Panc1 (cell line): Measurements from ENCODE around the gene KAT8. TPM values are rescaled to one million over a fixed set of nuclear protein-coding genes. Genes with fewer than 3 reads are reported as not detected.
A peak's percentile ranks its signal among the peaks of the same experiment; 100 is the strongest.

ENCODE experiments used
- ATAC-seq: fragments of 200-7000 bp; cut with Tn5 transposase; 2 replicates; pipeline ENCODE4 v1.9.1; 2020; ENCODE audit warnings: mild to moderate bottlenecking, moderate library complexity
- BruUV-seq: library from RNA; stranded (reverse); fragments of 400-500 nt; replicated peaks from 2 replicates; lab custom pipeline; 2021; lab: Mats Ljungman, UMichigan
- CTCF ChIA-PET: fragments of 300-600 bp; sonication (Branson Sonifier 250); formaldehyde crosslinking; loops from one replicate; lab custom pipeline; 2022; ENCODE audit warnings: antibody characterized with exemption; lab: Charles Lee
- POLR2A ChIA-PET: fragments of 300-600 bp; sonication (Branson Sonifier 250); formaldehyde crosslinking; loops from one replicate; lab custom pipeline; 2022; ENCODE audit warnings: antibody characterized with exemption; lab: Charles Lee
- DNase-seq: peaks from one replicate; pipeline ENCODE4 v3.0.0-alpha.2; 2010; ENCODE audit warnings: low read depth, low spot score
- H3K27ac ChIP-seq: 2 replicates; pipeline ENCODE4 v1.5.1; 2011; ENCODE audit warnings: mild to moderate bottlenecking, low read length, inconsistent platforms
- H3K27me3 ChIP-seq: fragments of 200-500 bp; sonication (Bioruptor generic); 2 replicates; pipeline ENCODE4 v1.6.0; 2014; ENCODE audit warnings: low read length, inconsistent platforms; ENCODE audit not compliant: control insufficient read depth, insufficient read depth
- H3K36me3 ChIP-seq: fragments of 200-500 bp; sonication (Bioruptor generic); 2 replicates; pipeline ENCODE4 v1.5.1; 2014; ENCODE audit warnings: inconsistent platforms, mild to moderate bottlenecking, low read length, moderate library complexity; ENCODE audit not compliant: control insufficient read depth, insufficient read depth
- H3K4me1 ChIP-seq: 2 replicates; pipeline ENCODE4 v1.5.1; 2011; ENCODE audit warnings: inconsistent platforms, mild to moderate bottlenecking, low read length, moderate library complexity; ENCODE audit not compliant: control insufficient read depth, insufficient read depth
- H3K4me3 ChIP-seq, 2 experiments: 2 replicates each; pipeline ENCODE4 v1.5.1; 2011 to 2012; ENCODE audit warnings: low read depth in 2 of 2, low read length in 2 of 2, mild to moderate bottlenecking in 2 of 2, inconsistent platforms in 1 of 2, moderate library complexity in 1 of 2
- H3K9me3 ChIP-seq: fragments of 200-500 bp; sonication (Bioruptor generic); 2 replicates; pipeline ENCODE4 v1.5.1; 2014; ENCODE audit warnings: low read depth, mild to moderate bottlenecking, inconsistent platforms, low read length, moderate library complexity; ENCODE audit not compliant: control insufficient read depth, insufficient read depth
- POLR2AphosphoS5 ChIP-seq: IDR thresholded peaks from 2 replicates; pipeline ENCODE4 v1.6.1; 2012; ENCODE audit warnings: mild to moderate bottlenecking, low read depth, low read length, moderate library complexity
- SIN3A ChIP-seq: IDR thresholded peaks from 2 replicates; pipeline ENCODE4 v1.6.1; 2012; ENCODE audit warnings: low read depth, mild to moderate bottlenecking, low read length, moderate library complexity, borderline replicate concordance; ENCODE audit not compliant: insufficient read depth
- TCF7L2 ChIP-seq: IDR thresholded peaks from 2 replicates; pipeline ENCODE4 v1.6.1; 2011; ENCODE audit warnings: mild to moderate bottlenecking, low read depth, low read length, inconsistent platforms
- in situ Hi-C: cut with HindIII; loops from 2 replicates; pipeline ENCODE4 v1.10.0; 2016; ENCODE audit warnings: low sequenced_read_pairs, low pct_unique_long_range_greater_than_20kb
- intact Hi-C: fragments of 100-400 bp; cut with micrococcal nuclease; formaldehyde crosslinking; loops from one replicate; pipeline ENCODE4 v1.10.0; 2022; ENCODE audit not compliant: unreplicated experiment
- total RNA-seq: library from RNA; stranded (reverse); gene quantifications from one replicate; pipeline ENCODE4 v1.2.1, GENCODE V29; 2021; ENCODE audit not compliant: unreplicated experiment
- TF ChIP-seq, protein P1 (sequence below): fragments of 450-650 bp; IDR thresholded peaks from 2 replicates; pipeline ENCODE4 v1.5.1; 2017; ENCODE audit warnings: mild to moderate bottlenecking
- TF ChIP-seq, protein P2 (sequence below), 2 experiments: IDR thresholded peaks; 2 replicates each; pipeline ENCODE4 v1.6.1; 2011 to 2012; ENCODE audit warnings: low read depth in 2 of 2, control low read depth in 1 of 2, low read length in 1 of 2, mild to moderate bottlenecking in 1 of 2, moderate library complexity in 1 of 2; ENCODE audit not compliant: insufficient read depth in 1 of 2

Gene KAT8
- total RNA-seq, 1 experiment from 2014 or later = 48.3 TPM

DNA sequence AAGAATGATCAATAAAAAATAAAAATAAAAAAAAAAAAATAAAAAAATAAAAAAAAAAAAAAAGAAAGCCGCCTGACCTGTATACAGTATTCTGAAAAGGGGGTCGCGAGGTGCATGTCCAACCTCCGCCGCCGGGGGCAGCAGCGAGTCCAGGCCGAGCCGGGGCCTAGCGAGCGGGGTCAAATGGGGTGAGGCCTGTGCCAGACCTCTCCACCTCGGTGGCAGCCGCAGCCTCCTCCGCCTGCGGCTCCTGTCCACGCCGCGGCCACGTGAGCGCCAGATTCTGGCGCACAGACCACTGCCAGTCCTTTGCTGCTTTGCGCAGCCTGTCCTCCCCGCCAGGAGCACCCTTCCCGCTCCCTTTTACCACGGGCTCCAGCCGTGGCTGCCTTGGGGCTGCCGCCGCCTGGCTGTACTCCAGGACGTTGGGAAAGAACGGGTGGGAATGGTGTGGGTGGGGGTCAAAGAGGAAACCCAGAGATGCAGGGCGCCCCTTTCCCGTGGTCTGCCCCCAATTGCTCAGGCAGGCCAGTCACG is 11.7 kb upstream of the KAT8 start:
- Histone ChIP-seq H3K4me1 (peaks cover 9% of the 10 kb centered on the region; the same call in 1 of the 2 replicates), H3K27me3 (no peaks in the 10 kb centered on the region), H3K9me3 (no peaks in the 10 kb centered on the region), H3K4me3 (peak overlapping the region in 1 of 2 experiments; percentile 38; a peak in 2 of 4 replicates), H3K36me3 (no peaks in the 10 kb centered on the region; the same call in 1 of the 2 replicates), H3K27ac (peak overlapping the region; percentile 69)
- intact Hi-C loops = no loop called here
- no peak for DNase-seq
- ATAC-seq = peak; percentile 80
- no TSS peak for BruUV-seq
- TF ChIP-seq, protein P1, sequence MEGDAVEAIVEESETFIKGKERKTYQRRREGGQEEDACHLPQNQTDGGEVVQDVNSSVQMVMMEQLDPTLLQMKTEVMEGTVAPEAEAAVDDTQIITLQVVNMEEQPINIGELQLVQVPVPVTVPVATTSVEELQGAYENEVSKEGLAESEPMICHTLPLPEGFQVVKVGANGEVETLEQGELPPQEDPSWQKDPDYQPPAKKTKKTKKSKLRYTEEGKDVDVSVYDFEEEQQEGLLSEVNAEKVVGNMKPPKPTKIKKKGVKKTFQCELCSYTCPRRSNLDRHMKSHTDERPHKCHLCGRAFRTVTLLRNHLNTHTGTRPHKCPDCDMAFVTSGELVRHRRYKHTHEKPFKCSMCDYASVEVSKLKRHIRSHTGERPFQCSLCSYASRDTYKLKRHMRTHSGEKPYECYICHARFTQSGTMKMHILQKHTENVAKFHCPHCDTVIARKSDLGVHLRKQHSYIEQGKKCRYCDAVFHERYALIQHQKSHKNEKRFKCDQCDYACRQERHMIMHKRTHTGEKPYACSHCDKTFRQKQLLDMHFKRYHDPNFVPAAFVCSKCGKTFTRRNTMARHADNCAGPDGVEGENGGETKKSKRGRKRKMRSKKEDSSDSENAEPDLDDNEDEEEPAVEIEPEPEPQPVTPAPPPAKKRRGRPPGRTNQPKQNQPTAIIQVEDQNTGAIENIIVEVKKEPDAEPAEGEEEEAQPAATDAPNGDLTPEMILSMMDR = peak; percentile 98
- TF ChIP-seq TCF7L2 (no peak), SIN3A (0 out of 2 replicates have a peak, but pooled peaks have one; percentile 30), POLR2AphosphoS5 (no peak)
- TF ChIP-seq, protein P2, sequence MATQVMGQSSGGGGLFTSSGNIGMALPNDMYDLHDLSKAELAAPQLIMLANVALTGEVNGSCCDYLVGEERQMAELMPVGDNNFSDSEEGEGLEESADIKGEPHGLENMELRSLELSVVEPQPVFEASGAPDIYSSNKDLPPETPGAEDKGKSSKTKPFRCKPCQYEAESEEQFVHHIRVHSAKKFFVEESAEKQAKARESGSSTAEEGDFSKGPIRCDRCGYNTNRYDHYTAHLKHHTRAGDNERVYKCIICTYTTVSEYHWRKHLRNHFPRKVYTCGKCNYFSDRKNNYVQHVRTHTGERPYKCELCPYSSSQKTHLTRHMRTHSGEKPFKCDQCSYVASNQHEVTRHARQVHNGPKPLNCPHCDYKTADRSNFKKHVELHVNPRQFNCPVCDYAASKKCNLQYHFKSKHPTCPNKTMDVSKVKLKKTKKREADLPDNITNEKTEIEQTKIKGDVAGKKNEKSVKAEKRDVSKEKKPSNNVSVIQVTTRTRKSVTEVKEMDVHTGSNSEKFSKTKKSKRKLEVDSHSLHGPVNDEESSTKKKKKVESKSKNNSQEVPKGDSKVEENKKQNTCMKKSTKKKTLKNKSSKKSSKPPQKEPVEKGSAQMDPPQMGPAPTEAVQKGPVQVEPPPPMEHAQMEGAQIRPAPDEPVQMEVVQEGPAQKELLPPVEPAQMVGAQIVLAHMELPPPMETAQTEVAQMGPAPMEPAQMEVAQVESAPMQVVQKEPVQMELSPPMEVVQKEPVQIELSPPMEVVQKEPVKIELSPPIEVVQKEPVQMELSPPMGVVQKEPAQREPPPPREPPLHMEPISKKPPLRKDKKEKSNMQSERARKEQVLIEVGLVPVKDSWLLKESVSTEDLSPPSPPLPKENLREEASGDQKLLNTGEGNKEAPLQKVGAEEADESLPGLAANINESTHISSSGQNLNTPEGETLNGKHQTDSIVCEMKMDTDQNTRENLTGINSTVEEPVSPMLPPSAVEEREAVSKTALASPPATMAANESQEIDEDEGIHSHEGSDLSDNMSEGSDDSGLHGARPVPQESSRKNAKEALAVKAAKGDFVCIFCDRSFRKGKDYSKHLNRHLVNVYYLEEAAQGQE (IDR thresholded peaks at IDR 0.05; ENCODE audit: insufficient read depth in 1 of 2, low read depth in 2 of 2, low read length in 1 of 2) = no peak
- ChIA-PET CTCF (no interaction called here), POLR2A (no interaction called here)
- in situ Hi-C loops = no loop called here

DNA sequence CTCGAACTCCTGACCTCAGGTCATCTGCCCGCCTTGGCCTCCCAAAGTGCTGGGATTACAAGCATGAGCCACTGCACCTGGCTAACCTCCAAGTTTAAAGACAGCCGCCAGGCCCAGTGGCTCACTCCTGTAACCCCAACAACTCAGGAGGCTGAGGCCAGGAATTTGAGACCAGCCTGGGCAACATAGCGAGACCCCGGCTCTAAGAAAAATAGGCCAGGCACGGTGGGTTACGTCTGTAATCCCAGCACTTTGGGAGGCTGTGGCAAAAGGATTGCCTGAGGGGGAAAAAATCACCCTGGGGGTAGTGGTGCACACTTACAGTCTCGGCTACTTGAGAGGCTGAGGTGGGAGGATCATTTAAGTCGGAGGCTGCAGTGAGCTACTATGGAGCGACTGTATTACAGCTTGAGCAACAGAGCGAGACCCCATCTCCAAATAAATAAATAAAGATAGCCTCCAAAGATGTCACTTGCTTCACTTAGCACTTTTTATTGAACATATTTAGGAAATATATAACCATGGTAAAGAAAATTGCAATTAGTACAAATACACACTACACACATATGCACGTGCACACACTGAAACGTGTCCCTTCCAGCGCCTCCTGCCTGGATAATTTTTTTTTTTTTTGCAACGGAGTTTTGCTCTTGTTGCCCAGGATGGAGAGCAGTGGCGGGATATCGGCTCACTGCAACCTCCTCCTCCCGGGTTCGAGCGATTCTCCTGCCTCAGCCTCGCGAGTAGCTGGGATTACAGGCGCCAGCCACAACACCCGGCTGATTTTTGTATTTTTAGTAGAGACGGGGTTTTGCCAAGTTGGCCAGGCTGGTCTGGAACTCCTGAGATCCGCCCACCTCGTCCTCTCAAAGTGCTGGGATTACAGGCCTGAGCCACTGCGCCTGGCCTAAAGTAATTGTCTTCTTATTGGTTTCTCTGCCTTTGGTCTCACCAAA is 10.7 kb upstream of the KAT8 start:
- BruUV-seq = no TSS peak
- no peaks in the 10 kb centered on the region for H3K9me3 ChIP-seq
- in situ Hi-C loops (no loop called here), intact Hi-C loops (no loop called here)
- ATAC-seq (no peak), DNase-seq (no peak)
- ChIA-PET POLR2A (no interaction called here), CTCF (interaction anchor here (0.7 kb wide), 1 partner anchor 237 kb away, joined by 5 read pairs; no protein-coding TSS in a partner anchor)
- TF ChIP-seq, protein P1 = no peak
- no peak for TF ChIP-seq POLR2AphosphoS5
- TF ChIP-seq SIN3A = no peak
- no peak for TF ChIP-seq TCF7L2
- TF ChIP-seq, protein P2 (IDR thresholded peaks at IDR 0.05; ENCODE audit: insufficient read depth in 1 of 2, low read depth in 2 of 2, low read length in 1 of 2) = no peak
- H3K4me1 ChIP-seq = peaks cover 9% of the 10 kb centered on the region; the same call in 1 of the 2 replicates
- H3K4me3 ChIP-seq = no peak overlapping the region
- H3K27me3 ChIP-seq = no peaks in the 10 kb centered on the region
- no peaks in the 10 kb centered on the region; the same call in 1 of the 2 replicates for H3K36me3 ChIP-seq
- no peak overlapping the region for H3K27ac ChIP-seq
